ENCODE measurements around the gene JAML.

The JAML gene

DNA sequence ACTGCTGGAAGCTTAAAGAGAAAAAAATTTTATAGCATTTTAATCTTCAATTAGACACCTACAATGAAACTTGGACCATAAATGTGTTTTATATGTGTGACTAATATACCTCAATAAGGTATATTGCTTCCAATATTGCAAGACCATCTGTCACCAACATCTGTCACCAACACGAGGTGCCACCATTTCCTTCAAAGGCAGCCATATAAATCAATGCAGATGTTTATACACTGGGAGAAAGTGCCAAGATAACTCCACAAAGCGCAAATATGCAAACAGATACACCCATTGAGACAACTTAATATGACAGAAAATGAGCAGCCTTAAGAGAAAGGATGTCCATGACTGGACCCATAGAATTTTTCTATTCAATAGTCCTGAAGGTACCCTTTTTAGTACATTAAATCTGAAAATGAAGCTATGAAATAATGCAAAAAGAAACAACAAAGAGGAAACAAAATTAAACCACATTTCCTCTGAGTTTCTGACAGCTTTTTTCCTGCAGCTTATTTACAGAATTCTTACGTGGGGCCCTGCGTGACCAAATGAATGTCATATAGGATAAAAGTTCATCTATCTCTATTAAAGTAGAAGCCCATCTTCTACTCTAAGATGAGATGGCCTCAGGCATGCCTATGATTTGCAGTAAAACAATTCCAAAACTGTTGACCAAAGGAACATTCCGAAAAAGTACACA is 14.8 kb upstream of the JAML start:
- DNase-seq = no peak

DNA sequence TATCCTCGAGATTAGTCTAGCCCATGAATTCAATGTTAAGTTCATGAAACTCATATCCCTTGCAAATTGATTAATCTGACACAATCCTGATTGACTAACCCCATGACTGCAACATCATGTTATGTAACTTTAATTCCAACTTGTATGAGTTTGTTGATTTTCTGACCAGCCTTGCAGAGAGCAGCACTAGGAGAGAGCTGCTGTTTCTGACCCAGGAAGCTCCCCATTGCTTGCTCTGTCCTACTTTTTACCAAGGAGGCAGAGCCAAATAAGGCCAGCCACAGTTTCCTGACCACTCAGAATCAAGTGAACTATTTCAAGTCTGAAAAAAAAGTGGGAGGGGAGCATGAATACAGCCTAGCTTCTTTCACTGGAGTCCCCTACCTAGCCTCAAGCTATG is 14.1 kb upstream of the JAML start:
- no peak for DNase-seq

DNA sequence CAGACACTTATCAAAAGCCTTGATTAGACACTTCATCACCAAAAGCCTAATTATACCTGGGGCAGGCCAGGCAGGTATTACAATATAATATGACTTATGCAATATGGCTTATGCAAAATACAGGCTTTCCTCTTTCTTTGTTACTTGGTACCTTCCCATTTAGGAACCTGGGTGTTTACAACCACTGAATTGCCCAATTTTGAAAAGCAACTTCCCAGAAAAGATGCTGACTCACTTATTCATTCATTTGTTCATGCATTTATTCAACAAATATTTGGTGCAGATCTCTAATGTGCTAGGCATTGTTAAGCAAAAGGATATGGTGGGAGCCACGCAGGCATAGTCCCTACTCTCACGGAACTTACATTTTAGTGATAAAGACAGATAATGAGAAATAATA is 13.6 kb upstream of the JAML start:
- DNase-seq = no peak

DNA sequence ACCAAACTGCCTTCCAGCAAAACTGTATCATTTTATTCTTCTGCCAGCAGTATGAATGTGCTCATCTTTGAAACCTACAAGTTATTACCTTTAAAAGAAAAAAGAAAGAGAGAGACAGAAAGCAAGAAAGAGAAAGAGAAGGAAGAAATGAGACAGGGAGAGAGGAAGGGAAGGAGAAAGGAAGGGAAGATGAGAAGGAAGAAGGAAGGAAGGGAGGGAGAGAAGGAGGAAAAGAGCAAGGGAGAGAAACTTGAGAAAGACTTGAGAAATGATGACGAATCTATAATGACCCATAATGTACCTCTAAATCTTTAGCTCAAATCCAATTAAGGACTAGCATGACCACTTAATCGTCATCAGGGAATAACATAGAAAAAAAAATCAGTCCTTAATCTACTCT is 11.4 kb upstream of the JAML start:
- no peak for DNase-seq

DNA sequence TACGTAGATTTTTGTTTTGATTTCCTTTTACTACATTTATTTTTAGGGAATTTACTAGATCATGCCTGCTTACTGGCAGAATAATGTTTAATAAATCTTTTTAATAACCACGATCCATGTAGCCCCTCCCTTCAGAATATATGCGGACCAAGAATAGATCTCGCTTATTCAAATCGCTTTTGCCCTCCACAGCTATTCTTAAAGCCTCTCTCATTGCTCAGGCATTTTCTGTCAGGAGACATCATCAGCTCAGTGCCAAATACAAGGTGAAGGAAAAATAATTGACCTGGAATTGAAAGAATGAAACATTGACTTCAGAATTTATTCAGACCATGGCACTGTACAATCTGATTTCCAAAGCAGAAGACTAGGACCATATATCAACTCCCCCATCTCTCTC is 10.0 kb upstream of the JAML start:
- DNase-seq = no peak

DNA sequence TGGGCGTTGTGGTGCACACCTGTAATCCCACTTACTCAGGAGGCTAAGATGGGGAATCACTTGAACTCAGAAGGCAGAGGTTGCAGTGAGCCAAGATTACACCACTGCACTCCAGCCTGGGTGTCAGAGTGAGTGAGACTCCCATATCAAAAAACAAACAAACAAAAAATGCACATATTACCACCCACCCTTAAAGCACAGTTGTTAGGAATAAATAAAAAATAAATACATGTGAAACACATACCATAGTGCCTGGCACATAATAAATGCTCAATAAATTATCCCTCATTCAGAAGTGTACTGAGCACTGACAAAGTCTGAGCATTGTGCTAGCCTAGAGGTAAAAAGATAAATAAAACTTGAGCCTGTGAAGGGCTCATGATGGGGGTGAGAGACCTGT is 9.0 kb upstream of the JAML start:
- DNase-seq = no peak

DNA sequence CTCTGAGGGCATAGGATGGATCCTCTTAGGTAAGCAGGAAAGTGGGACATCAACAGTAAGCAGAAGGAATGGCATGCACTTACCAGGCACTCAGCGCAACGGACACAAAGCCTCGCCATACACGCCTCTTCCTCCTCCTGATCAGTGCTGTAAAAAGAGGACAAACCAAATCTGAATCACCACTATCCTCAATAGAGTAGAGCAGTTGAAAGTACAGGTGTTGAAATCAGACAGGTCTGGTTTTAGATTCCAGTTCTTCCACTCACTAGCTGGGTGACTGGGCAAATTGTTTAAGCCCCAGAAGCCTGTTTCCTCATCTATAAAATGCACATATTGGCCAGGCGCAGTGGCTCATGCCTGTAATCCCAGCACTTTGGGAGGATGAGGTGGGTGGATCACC is 8.6 kb upstream of the JAML start:
- DNase-seq = no peak

DNA sequence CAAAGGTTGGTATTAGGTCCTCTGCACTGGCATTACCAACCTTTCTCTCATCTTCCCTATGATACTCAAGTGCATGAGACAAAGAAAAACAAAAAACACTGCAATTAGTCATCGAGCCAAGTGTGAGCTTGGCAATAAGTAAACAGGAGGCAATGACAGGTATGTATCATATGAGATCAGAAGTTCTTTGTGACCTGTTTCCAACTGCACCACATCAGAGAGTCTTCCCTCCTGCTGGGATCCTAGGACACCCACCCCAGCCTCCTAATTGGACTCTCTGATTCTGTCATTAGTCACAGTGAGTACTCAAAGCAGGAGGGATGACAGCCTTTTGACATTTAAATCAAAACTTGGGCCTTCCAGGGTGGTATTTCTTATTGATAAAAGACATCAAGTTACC is 7.8 kb upstream of the JAML start:
- DNase-seq = no peak

DNA sequence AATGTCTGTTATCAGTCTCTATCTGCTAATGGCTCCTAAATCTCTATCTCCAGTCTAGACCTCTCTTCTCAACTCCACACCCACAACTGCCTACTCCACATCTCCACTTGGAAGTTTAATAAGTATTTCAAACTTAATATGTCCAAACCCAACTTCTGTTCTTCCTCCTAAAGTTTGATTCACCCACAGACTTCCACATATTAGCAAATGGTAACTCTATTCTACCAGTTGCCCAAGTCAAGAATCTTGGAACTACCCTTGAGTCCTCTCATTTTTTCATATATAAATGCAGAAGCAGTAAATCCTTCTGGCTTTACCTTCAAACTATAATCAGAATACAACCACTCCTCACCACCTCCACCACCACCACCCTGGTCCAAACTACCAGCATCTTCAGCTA is 6.7 kb upstream of the JAML start:
- DNase-seq = no peak

DNA sequence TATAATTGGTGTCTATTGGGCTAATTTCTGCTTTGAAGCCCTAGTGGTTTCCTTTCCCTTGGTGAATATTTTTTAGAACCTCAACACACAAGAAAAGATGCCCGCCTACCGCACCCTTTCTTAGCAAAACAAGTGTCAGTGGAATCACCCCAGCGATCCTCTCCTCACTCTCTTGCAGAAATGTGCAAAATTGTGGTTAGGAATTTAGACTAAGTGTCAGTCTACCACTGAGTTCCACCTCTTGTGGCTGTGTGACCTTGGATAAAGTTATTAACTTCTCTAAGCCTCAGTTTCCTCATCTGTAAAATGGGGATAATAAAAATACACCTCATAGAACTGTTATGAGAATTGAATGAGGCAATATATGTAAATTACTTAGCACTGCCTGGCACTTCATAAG is 5.3 kb upstream of the JAML start:
- no peak for DNase-seq

DNA sequence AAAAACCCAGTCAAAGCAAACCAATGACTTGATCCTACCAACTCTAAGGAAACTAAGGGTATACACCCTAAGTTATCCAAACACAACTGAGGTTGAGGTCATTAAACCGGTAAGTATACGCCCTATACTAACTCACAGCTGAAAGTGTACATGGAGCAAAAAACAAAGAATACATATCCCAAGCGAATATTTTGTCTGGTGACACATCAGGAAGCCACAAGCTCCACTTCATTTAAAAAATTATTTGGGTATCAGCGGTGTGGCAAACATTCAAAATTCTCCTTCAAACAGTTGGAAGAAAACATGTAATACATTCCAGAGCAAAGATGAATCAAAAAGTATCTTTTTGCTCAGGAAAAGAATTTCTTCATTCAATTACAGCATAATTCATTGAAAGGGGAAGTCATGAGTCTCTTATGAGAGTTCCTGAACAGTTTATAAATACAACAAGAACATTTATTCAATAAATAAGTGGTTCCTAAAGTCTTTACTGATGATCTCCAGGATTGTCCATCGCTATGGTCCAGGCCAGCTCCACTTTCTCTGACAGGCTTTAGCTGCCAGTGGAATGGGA is 4.5 kb upstream of the JAML start:
- no peak for DNase-seq

DNA sequence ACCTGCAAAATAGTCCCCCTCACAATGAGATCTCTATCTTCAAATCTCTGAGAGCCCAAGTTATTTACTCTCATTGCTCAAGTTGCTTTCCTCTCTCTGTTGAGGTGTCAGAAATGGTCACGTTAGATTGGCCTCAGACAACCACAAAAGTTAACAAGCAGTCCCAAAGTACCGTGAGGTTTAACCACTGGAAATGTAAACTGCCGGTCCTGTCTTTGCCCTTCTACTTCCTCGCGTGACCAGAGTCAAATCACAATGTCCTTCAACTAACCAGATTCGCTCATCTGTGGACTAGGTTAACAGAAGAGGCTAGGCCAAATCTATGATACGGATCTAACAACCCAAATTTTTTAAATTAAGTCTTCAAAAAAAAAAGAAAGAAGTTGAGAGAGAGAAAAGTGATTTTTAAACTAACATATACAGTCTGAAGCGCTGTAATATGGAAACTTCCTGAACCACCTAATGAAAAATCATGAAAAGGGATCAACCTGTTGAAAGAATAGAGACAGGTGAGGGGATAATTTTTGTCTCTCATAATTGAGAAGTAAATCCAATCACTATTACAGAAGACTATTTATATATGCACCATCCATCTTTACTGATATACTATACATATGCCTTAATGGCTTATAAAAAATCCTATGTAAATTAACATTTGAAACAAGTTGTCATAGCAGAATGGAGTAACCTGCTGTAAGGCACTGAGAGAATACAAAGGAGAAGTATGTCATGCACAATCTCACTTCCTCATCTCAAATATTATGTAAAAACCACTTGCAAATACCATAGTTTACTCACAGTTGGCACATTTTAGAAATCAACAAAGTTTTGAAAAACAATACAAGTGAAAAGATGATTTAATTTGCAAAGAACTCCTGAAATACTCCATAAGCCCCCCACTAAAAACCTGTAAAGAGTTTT is 3.3 kb upstream of the JAML start:
- no peak for DNase-seq

DNA sequence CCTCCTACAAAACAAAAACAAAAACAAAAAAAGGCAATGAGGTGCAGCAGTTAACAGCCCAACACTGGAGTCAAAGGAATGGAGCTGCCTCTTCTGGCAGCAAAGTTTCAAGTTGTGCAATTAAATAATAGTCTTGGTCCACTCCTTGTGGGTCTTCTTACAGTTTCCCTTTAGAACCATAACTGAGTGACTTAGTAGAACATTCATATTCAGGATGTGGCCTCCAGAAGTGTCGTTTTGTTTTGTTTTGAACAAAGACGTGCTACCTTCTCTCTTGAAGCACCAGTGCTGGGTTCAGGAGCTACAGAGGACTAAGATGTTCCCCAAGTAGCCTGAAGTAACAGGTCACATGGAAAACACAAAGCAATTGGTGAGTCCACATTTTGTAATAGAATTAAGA is 2.0 kb upstream of the JAML start:
- no peak for DNase-seq

DNA sequence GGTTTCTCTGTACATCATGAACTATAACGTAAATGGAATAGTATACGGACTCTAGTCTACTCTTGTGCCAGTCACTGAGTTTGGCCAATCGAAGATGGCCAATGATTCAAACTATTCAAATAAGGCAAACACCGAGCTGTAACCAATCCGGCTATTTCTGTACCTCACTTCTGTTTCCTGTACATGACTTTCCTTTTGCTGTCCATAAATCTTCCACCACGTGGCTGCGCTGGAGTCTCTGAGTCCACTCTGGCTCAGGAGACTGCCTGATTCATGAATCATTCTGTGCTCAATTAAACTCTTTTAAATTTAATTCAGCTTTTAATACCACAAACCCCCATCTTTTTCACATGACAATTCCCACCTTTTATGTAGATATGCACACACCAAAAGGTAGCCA is 1.5 kb upstream of the JAML start:
- no peak for DNase-seq

DNA sequence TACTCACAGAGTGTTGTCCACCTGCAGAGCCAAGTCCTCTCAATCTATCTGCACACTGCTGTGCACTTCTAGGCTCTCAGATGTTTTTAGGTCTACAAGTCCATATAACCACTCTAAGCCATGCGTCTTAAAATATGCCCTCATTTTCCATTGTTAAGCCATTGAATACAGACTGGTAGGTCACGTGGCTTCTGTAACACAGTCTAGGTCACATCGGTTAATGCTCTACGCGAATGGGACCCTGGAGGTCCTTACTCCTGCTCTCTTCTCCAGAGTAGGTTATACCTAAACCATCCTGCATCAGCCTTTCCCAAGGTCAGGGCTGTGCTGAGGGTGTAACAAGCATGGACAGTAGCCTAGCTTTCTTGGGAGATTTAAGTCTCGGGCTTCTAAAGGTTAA is 819 bp downstream of the JAML start:
- no peak for DNase-seq

DNA sequence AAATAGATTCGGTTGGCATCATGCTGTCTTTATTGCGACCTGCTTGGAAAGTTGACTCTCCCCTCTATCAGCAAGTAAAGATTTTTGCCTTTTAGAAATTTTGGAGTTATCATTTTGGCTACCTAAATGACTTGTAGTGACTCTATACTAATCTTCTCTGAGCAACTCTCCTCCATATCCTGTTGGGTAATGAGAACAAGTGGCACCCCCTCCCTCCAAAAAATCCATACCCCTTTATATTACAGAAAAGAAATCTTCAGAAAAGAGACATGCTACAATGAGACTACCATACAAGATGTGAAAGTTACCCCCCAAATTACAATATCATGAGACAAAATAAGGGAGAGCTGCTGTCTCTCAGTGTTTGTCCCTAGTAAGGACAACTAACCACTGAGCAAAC is 1.2 kb downstream of the JAML start:
- no peak for DNase-seq

DNA sequence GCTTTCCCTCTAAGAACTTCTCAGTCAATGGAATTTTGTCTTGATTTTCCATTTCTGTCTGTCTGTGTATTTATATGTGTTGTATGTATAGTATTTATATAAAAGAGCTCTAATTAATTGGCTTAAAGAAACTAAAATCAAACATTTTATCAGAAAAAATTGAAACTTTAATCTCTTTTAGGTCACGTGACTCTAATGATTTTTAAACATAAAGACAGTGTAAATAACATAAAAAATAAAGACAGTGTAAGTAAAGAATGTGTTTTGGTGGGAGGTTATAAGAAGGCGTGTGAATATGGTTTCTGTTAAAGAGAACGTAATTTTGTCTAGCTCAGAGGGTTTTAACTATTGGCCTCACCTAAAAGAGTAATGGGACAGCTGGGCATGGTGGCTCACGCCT is 2.4 kb downstream of the JAML start:
- DNase-seq = no peak

DNA sequence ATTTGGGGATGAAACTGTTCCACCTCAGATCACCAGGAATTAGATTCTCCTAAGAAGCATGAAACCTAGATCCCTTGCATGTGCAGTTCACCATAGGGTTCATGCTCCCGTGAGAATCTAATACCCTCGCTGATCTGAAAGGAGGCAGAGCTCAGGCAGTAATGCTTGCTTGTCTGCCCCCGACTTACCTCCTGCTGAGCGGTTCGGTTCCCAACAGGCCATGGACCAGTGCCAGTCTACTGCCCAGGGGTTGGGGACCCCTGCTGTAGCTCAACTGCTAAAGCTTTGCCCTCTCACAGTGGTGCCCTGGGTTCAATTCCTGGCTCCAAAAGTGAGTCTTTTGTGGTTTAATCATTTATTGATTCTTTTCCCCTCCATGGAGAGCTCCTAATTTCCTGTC is 3.4 kb downstream of the JAML start:
- DNase-seq = no peak

DNA sequence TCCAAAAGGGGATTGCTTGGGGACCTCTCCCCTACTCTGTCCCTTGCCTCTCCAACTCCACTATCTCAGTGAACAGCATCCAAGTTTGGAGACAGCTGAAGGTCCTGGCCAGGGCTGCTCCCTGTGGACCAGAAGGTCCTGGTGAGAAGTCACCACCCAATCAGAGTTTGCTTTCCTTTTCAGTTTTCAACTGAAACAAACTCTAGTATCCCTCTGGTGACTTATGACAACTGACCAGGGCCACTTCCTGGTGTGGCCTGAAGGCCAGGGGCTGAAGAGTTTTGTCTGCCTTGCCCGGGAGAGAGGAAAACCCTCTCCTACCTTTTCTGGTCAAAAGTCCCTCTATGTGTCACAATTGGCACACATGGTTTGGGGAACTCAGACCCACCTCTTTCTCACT is 5.1 kb downstream of the JAML start:
- no peak for DNase-seq

DNA sequence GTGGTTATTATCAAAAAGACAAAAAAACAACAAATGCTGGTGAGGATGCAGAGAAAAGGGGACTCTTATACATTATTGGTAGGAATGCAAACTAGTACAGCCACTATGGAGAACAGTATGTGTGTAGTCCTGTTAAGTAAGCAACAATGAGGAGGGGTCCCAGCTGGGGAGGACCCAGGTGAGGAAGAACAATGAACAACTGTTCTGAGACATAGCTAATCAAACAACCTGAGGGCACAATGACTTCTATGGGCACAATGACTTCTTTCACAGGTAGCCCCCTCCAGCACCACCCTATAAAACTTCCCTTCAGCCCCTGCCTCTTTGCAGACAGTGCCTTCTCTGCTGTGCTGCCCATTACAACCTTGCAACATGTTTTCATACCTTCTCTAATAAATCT is 5.6 kb downstream of the JAML start:
- DNase-seq = no peak

DNA sequence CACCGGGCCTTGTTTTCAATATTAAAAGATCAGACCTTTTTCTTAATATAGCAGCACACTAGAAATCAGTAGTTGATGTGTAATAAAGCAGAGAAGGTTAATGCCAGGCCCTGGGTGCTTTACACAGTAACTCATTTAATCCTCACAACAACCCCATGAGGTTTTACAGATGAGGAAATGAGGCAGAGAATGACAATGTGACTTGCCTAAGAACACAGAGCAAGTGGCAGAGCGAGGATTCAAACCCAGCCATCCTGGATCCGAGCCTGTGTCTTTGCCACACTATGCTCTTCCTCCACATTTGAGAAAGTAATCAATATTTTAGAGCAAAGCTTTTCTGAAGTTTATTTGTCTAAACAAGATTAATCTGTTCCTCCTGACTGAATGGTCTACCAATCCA is 7.2 kb downstream of the JAML start:
- DNase-seq = no peak

DNA sequence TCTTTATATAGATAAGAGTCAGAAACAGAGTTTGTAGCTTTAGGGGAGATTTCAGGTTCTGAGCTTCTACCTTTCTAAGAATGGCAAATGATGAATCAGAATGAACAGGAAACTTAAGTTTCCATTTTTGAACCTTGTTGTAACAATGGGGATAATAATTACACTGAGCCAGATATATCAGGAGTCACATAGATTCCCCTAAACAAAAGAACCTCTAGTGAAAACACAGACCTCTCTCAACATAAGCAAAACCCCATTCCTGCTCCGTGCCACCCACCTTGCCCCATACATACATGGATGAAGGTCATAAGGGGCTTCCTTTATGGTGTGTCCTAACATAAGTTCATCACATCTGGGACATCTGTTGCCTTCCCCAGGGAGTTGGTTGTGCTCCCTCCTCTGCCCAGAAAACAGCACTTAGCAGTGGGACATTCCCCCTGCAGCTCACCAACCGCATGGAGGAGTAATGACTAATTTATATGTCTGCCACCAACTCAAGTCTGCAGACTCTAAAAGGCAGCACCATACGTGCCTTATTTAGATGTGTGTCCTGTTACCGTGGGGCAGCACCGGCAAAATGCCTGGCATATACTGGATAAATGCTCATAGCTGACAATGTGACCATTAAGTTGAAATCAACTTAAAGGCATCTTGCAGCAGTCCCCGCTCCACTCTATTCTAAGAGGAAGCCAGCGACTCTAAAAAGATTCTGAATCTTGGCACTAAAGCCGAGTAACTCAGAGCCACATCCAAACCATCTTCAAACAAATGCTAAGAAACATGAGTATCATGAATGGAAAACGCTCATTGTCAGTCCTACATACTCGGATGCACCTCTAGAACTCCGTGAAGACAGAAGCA is 8.0 kb downstream of the JAML start:
- DNase-seq = no peak

DNA sequence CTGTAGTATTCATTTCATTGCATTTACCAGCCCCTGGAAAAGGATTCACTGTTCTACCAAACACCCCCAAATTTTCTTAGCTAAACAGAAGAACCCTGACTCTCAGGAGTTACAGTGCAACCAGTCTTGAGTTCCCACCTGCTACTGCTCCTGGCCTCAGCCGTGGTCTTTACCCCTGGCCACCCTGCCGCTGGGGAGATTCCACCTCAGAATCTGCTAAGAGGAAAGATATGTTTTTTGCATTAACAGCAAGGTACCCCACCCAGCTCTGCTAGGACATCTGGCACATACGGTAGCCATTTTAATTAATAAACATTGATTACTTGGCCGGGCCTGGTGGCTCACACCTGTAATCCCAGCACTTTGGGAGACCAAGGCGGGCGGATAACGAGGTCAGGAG is 9.0 kb downstream of the JAML start:
- DNase-seq = no peak
